Ureter (tissue), 1 donor: ENCODE data around the gene CIITA. TPM values are rescaled to one million over a fixed set of nuclear protein-coding genes. Genes with fewer than 3 reads are reported as not detected.

Experiments used
- DNase-seq: peaks from one replicate; pipeline ENCODE4 v3.0.0-alpha.2; 2020; ENCODE audit warnings: low spot score
- total RNA-seq: library from RNA; stranded (reverse); gene quantifications from one replicate; pipeline ENCODE4 v1.2.4, GENCODE V29; 2023
- donor health status: DM: yes; HTN: yes; CAD: no.

CIITA gene
- total RNA-seq, 1 donor from 2014 or later: 32.0 TPM

GRCh38 chr16:10878644-10879501 lies 1.9 kb downstream of the CIITA start:
- DNase-seq: peak; percentile 65

- DNase-seq: no peak
Measured at GRCh38 chr16:10879681-10880589, 2.9 kb downstream of the CIITA start.

- no peak for DNase-seq
Measured at GRCh38 chr16:10880594-10881452, 3.8 kb downstream of the CIITA start.

- no peak for DNase-seq
Measured at GRCh38 chr16:10881479-10882030, 4.6 kb downstream of the CIITA start.

GRCh38 chr16:10883004-10883403 lies 6.0 kb downstream of the CIITA start:
- DNase-seq: peak; percentile 62

- DNase-seq: no peak
Measured at GRCh38 chr16:10885246-10885645, 8.2 kb downstream of the CIITA start.

GRCh38 chr16:10888320-10888937 lies 11.4 kb downstream of the CIITA start:
- DNase-seq: no peak

- DNase-seq: no peak
Measured at GRCh38 chr16:10889855-10890254, 12.9 kb downstream of the CIITA start.

- no peak for DNase-seq
Measured at GRCh38 chr16:10892782-10893318, 15.8 kb downstream of the CIITA start.

GRCh38 chr16:10895053-10895946 lies 18.3 kb downstream of the CIITA start:
- no peak for DNase-seq

- no peak for DNase-seq
Measured at GRCh38 chr16:10896165-10896564, 19.2 kb downstream of the CIITA start.

GRCh38 chr16:10896723-10897122 lies 19.7 kb downstream of the CIITA start:
- no peak for DNase-seq

- no peak for DNase-seq
Measured at GRCh38 chr16:10897134-10897533, 20.1 kb downstream of the CIITA start.

- no peak for DNase-seq
Measured at GRCh38 chr16:10902999-10903398, 26.0 kb downstream of the CIITA start.

- no peak for DNase-seq
Measured at GRCh38 chr16:10906482-10906881, 29.5 kb downstream of the CIITA start.

- DNase-seq: no peak
Measured at GRCh38 chr16:10906914-10907756, 30.1 kb downstream of the CIITA start.

GRCh38 chr16:10907757-10908045 lies 30.7 kb downstream of the CIITA start:
- DNase-seq: no peak

GRCh38 chr16:10911267-10911666 lies 34.3 kb downstream of the CIITA start:
- DNase-seq: no peak

- no peak for DNase-seq
Measured at GRCh38 chr16:10916534-10916933, 39.5 kb downstream of the CIITA start.
